ENCODE measurements around the gene JUN.

DNA sequence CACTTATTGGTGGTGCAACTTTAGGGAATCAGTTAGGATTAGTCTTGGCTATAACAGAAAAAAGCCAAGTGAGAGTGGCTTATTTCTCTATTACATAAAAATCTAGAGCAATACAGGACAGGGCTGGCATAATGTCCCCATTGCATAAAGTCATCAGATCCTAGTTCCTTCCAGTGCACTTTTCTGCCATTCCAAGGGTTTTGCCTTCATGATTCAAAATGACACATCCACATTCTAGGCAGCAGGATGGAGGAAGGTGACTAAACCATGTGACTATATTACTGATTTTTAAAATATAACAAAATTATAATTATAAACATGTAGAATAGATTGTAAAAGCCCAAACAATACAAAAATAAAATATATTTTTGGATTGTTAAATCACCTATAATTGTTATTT, 18.8 kb downstream of the JUN start:
- TF ChIP-seq POLR2AphosphoS5 (IDR thresholded peaks at IDR 0.05) (no peak), EP300 (IDR thresholded peaks at IDR 0.05) (no peak)
- TF ChIP-seq, protein P1, sequence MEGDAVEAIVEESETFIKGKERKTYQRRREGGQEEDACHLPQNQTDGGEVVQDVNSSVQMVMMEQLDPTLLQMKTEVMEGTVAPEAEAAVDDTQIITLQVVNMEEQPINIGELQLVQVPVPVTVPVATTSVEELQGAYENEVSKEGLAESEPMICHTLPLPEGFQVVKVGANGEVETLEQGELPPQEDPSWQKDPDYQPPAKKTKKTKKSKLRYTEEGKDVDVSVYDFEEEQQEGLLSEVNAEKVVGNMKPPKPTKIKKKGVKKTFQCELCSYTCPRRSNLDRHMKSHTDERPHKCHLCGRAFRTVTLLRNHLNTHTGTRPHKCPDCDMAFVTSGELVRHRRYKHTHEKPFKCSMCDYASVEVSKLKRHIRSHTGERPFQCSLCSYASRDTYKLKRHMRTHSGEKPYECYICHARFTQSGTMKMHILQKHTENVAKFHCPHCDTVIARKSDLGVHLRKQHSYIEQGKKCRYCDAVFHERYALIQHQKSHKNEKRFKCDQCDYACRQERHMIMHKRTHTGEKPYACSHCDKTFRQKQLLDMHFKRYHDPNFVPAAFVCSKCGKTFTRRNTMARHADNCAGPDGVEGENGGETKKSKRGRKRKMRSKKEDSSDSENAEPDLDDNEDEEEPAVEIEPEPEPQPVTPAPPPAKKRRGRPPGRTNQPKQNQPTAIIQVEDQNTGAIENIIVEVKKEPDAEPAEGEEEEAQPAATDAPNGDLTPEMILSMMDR (IDR thresholded peaks at IDR 0.05): no peak
